ENCODE measurements around the gene PCSK2.

The PCSK2 gene

DNA sequence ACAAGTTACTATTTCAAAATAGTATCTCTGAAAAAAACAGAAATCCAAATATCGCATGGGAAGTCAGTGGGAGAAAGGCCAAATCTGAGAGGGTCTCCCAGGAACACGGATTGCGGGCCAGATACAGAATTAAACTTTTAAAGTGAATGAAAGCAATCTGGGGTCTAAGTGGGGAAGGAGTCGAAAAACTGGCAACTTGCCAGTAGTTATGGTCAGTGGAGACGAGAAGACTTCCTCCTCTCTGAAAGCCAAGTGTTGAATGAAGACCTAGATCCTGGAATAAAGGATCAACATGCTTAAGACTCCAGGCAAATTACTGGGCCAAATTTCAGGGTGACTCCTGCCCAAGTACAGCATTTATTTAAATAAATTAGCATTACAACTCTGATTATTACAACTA is 180.7 kb downstream of the PCSK2 start:
- DNase-seq = no peak

DNA sequence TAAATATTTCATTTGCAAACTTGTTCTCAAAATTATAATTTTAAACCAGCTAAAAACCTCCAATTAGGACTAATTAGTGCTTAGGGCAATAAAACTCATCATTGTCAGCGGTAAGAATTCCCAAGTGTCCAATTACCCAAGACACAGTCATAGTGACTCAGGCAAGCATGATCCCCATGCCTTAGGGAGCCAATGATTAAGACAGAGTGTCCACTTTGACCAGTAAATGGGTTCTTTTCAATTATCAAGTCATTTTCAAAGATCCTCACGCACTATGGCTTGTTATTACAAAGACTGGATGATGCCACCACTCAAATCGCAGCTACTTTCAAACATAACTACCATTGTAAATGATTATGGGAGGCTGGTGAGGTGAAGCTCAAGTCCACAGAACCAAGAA is 190.4 kb downstream of the PCSK2 start:
- DNase-seq = no peak

DNA sequence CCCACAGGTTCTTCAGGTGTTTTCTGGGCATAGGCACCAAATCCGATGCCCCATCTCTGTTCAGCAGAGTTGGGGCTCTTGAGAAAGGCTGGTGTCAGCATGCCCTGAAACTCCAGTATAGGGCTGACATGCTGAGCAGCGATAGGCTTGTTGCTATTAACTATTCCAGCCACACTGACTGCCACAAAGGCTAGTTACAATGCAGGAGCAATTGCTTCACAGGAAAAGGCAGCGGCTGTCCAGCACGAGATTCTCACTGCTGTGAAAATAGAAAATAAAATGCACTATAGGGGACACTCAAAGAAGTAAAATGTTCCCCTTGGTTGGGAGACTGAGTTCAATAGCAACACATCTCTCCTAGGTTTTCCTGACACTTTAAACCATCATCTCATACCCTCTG is 191.9 kb downstream of the PCSK2 start:
- DNase-seq = no peak

DNA sequence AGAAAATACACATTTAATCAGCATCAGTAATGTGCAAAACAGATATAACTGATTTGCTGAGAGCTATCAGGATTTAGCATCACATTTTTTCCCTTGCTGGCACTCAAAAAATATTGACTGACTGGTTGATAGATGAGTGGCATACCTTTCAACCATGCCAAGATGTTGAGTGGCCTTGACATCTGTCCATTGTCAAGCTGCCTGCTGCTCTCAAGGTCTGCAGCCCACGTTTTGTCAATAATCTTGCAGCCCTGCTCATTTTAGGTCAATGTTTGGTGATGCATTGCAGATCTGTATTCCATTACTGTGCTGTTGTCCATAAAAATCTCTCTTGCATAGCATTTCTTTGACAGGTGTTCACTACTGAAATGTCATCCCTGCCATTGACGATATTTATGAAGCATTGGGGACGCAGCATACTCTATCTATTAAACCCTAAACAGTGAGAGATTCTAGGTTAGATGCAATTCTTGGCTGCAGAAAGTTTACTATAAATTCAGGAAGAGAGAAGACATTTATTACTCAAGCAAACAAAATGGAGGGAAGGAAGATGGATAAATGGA is 192.7 kb downstream of the PCSK2 start:
- no peak for DNase-seq

DNA sequence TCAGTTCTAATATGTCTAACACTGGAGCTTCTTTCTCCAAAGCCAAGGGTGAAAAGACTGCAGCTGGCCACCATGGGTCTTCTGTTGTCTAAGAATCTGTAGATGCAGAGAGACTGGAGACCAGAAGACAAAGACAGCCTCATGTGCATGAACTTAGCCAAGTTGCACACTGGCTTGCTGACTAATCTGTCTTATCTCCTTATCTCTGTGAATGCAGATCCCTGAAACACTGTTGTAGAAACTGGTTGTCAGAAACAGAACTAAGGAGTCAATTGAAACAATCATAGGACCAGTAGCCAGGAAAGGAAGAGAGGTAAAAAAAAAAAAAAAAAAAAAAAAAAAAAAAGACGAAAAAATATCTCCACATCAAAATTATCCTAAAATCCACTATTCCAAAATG is 194.7 kb downstream of the PCSK2 start:
- DNase-seq = no peak

DNA sequence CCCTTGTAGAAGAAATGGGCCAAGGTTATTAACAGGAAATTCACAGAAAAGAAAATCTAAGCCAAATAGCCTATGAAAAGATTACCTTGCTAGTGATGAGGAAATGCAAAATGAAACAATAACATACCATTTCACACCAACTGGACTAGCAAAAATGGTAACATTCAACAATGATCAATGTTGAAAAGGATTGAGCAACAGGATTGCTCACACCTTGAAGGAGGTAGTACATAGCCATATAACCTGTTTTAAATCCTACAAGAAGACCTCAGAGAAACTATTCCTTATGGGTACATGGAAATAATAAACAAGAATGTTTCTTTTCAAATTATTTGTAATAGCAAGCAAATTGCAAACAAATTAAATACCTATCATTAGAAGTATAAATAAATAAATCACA is 196.9 kb downstream of the PCSK2 start:
- no peak for DNase-seq

DNA sequence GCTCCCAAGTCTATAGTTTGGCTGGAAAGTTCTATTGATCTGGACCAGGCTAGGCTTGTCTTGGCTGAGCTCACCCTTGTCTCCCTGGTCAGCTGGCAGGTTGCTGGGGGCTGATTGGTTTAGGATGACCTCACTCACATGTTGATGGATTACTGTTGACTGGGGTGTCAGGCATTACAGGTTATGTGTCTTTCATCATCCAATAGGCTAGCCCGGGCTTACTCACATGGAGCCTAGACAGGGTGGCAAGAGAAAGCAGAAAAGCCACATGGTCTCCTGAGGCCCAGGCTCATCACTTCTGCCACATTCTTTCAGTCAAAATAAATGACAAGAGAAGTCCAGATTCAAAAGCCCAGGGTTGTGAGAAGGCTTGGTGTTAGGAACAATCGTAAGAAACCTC is 200.8 kb downstream of the PCSK2 start:
- no peak for DNase-seq

DNA sequence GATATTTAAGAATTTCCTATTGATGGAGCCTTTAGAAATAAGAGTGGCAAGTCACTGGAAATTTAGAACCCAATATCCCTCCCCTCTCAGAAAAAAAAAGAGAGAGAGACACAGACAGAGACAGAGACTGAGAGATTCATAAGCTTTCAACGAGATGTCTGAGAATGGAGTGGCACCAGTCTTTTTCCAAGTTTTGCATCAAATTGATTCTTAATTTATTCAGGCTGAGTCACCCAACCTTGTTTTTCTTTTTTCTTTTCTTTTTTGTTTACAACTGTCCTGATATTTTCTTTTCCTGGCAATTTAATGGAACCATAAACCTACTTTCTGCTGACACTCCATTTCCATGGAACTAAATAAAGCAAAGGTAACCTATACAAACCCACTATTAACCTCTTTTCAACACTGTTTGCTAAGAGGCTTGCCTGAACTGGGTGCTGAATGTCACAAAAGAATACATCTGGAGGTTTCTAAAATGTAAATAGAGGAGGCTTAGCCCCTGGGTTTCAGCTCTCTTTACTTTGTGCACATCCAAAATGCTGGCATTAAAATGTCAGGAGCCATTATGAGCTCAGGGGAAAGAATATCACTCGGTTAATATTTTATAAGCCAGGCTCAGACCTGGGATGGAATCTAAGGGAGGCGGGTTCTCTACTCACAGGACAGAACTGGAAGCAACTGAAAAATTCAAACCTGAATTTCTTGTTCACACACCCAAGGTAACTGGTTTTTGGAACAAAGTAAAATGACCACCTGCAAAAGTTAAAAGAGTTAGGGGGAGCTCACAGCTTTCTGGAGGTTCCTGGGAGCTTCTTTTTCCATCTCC is 203.5 kb downstream of the PCSK2 start:
- DNase-seq = no peak

DNA sequence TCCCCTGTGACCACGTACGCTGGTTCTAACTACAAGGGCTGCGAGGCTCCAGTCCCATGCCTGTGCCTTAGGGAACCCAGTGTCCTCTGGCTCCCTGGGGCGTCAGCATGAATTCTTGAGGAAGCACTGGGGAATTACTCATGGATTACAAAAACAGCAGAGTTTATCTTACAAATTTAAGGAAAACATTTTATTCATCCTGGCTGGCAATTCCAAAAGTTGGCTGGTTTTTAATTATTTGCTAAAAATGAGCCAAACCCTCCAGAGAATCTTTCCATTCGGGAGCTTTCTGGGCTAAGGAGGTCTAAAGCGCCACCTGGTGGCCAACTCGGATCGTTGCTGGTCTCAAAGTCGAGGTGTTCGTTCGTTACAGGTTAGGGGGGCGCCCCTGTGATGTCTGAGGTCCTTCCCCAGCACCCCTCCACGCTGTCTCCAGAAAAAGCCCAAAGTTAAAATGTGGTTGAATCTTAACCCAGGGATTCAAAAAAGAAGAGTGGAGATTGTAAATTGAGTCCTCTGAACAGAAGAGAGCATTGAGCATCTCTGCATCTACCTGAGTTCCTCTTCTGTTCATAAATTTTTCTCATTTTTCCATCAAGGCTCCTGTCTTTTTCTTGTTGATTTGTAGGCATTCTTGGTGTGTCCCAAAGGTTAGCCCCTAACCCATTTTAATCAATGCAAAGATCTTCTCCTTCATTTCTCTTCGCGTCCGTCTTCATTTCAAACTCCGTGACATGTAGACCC is 205.0 kb downstream of the PCSK2 start:
- DNase-seq = no peak

DNA sequence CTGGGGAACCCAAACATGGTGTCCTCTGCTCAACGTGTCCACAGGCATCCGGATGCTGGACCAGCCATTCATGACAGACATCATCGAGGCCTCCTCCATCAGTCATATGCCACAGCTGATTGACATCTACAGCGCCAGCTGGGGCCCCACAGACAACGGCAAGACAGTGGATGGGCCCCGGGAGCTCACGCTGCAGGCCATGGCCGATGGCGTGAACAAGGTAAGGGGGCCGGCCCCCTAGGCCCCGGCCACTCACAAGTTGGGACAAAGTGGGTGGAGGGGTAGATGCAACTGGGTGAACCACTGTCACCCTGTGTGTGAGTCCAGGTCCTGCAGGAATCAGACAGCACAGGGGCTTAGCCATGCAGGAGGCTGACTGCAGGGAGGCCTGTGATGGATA is 209.8 kb downstream of the PCSK2 start:
- DNase-seq = no peak

DNA sequence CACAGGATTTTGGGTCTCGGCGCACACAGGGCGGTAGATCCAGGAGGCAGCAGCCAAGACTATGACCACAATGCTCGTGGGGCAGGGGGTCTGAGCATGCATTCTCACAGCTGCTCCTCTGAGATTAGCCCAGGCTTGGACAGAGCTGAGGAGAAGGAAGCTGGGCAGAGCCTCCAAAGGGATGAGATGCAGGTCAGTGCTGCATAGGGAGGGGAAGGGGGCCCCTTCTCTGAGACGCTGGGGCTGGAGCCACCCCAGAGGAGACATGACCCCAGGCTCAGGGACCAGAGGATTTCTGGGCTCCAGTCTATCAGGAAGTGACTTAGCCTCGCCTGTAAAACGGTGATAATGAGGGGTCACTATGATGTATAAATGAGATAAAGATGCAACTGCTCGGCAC is 210.4 kb downstream of the PCSK2 start:
- DNase-seq = no peak

DNA sequence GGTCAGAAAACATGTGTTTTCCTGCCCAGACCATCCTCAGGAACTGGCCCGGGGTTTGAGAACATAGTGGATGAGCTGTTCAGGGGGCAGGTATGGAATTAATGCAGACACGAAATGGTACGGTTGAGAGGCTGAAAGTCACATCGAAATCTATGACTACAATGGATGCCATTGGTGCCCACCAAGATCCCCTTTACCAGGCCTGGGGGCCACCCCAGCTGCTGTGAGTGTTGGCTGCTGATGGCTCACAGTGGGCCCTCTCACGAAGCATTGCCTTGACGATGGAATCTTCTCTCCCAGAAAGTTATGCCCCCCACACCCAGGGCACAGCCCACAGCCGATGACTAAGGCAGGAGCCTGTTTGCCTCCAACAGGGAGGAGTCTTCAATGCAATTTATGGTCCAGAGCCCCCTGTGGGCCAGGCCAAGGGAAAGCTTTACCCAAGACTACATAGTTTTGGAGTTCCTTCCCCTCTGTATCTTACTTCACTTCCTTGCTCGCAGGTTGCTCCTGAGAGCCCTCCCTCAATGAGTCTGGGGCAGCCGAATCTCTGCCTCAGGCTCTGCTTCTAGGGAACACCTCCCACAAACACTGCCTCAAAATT is 211.7 kb downstream of the PCSK2 start:
- DNase-seq = no peak

DNA sequence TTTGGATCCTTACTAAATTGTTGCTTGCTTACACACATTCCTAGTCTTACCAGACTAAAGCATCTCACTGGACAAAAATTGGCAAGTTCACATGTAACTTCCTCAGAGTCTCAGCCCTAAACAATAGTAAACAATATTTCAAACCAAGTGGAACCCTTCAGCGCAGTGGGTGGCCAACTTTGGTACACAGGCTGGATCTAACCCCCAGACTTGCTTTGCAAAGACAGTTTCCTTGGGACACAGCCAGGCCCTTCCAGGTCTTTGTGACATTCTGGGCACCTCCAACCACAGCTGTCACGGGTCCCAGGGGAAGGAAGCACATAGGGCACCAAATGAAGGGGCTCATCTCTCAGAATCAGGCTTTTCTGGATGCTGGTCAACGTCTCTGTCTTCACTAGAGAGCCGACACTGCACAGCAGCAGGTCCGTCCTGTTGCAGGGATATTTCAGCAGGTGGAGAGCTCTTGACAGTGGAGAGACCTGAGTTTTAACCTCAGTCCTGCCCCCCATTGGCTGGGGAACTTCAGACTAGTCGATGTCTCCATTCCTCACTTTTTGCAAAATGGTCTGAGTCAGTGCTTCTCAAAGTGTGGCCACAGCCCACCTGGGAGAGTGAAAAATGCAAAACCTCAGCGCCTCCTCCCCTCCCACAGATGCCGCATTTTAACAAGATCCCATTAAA is 212.9 kb downstream of the PCSK2 start:
- DNase-seq = no peak

DNA sequence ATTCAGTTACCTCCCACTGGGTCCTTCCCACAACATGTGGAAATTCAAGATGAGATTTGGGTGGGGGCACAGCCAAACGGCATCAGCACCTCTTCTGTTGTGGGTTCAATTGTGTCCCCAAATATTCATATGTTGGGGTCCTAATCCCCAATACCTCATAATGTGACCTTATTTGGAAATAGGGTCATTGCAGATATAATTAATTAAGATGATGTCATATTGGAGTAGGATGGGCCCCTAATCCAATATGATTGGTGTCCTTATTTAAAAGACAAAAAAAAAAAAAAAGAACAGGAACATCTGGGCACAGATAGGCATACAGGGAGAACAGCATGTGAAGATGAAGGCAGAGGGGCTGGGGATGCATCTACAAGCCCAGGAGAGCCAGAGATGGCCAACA is 214.9 kb downstream of the PCSK2 start:
- no peak for DNase-seq

DNA sequence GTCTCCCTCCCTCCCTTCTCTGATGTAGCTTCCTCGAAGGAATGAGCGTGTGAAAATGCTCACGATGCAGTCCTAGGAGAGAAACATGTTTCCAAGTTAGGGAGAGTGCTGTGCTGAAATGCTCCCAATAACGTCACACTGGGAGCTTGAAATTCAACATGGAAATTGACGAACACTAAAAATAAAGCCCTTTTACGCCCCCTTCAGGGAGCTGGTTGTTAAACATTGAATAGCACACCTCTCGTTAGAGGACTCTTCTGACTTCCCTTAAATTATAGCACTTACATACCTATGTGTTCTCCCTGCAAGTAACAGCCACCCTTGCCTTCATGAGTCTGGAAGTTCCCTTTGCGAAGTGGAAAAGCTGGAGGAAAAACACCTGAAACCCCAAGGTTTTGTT is 215.7 kb downstream of the PCSK2 start:
- DNase-seq = no peak

DNA sequence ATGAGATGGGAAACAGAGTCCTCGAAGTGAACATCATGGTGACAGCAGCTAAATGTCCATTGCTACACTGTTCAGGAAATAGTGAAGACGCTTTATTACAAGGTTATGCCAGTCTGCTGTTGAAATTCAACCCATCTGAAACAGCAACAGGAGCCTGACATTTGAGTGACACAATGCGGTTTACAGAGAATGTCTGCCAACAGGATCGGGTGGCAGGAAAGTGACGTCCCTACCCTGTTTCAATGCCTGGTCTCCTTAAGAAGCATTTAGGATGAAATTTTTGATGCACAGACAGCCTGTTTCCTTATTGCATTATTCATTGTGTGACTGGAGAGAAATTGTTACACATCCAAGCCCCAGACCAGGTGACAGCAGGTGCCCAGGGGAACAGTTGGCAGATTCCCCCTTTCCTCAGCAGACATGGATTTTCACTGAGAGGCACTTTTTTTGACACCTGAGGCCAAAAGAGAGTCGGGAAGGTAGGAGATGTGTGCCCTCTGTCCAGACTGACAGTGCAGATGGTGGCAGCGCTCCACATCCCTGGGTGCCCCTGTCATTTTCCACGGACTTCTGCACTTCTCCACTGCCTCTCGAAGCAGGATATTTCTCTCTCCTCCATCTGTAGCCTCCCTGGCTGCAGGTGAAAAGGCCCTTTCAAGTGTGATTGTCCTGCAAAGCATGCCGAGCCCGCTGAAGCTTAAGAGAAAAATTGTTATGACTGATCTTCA is 216.5 kb downstream of the PCSK2 start:
- DNase-seq = no peak

DNA sequence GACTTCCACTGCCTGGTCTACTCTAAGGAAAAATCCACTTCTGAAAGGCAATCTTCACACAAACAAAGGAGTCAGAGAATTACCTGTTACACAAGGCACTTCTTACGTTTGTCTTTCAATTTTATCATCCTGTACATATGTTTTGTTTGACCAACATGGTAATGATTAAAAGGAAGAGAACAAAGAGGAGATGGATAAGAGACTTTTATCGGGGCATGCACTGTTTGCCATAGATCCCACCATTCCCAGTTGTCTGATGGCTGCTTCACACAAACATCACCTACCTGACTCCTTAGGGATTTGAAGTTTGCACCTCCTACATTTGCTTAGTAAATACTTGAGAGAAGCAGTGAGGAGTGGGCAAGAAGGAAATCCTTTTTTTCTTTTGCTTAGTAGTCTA is 217.3 kb downstream of the PCSK2 start:
- DNase-seq = no peak

DNA sequence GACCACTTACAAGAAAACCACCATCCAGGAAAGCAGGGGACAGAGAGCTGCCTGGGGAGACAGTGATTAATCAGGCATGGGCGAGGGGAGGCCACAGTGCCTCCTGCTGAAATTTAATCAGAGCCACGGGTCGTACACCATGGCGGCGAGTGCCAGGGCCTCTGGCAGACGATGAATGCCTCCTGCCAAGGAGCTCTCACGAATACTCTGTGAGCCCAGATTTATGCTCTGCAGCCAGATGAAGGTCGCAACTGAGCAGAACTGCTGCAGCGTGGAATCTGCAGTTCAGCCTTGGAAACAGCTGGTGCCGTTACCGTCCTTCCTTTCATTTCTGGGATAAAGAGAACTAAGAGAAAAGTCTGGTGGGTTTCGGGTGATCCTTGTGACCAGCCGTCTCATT is 218.7 kb downstream of the PCSK2 start:
- peak; percentile 26 for DNase-seq

DNA sequence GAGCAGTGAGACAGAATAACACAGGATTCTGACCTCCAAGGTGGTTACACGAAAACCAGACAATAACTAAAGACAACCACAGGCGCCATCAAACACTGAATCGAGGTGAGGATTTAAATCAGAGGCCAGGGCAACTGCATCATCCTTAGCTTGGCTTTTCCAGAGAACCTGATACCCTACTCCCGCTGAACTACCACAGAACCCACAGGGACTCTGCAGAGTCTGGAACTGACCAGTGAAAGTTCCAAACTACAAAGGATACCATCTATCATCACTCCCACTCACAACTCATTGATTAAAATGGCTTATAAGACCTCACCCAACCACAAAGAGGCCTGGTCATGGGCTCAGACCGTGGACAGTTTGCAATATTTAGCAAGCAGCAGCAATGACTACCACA is 219.3 kb downstream of the PCSK2 start:
- no peak for DNase-seq

DNA sequence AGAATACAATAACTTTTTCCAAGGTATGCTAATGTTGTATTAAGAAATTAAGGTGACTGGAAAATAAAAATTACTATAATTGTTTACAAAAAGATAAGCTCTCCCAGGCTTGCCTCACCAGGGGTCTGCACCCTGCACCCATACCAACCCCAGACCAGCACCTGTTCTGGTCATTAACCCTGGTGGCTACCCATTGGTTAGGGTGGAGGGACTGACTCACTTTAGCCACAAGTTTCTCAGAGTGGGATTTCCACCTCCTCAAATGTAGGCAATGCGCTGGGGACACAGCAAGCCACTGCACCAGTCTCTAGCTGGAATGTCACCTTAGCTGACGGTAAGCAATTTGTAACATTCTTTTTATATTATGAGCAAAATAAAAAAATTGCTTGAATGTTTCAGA is 221.2 kb downstream of the PCSK2 start:
- DNase-seq = peak; percentile 21

DNA sequence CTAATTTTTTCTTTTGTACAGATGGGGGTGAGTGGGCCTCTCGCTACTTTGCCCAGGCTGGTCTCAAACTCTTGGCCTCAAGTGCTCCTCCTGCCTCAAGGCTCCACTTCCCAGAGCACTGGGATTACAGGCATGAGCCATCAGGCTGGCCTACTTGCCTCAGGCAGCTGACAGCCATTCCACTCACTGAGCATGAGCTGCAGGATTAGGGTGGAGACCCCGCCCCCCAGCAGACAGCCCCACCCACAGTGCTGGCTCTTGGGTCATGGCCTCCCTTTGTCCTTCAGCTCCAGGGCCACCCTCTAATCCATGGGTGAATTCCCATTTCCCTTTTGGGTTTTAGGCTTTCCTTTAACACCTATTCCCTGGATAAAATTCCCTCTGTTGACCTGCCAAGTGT is 222.2 kb downstream of the PCSK2 start:
- DNase-seq = peak; percentile 34

DNA sequence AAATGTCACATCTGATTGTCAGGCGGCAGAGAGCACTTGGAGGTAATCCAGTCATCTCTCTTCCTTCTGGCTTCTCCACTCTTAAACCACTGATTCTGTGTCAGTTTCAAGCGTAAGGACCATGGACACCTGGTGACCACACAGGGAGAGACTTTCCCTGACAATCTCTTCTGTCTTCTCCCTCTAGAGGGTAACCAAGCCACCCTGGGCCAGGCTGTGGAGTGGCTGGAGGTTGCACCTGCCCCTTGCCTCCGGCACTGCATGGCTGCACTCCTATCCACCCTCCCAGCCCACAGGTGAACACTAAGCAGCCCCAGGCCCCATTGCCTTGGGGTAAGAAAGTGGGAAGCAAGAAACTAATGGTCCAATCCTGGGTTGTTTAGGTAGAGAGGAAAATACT is 225.6 kb downstream of the PCSK2 start:
- DNase-seq = peak; percentile 38

DNA sequence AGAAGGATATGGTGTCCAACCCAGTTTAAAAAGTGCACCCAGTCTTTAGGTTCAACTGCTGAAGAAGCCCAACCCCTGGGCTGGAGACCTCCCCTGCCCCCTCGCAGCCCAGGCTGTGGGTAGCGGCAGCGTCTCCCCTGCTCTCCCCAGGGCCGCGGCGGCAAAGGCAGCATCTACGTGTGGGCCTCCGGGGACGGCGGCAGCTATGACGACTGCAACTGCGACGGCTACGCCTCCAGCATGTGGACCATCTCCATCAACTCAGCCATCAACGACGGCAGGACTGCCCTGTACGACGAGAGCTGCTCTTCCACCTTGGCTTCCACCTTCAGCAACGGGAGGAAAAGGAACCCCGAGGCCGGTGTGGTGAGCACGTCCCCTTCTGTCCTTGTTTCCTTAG is 226.8 kb downstream of the PCSK2 start:
- DNase-seq = peak; percentile 38
